Raji (cell line): Measurements from ENCODE around the gene ACTN3.

Experiments used
- POLR2A ChIP-seq: IDR thresholded peaks from 2 replicates; pipeline ENCODE4 v1.6.1; 2011; ENCODE audit warnings: low read depth, low read length, control low read depth; ENCODE audit not compliant: insufficient read depth

Gene ACTN3

GRCh38 chr11:66546368-66546965, at the start of gene ACTN3:
TSS of gene ACTN3 (plus strand) at chr11:66546903. CDS start at chr11:66546938, 35 bp downstream.
- TF ChIP-seq POLR2A, result no peak

- TF ChIP-seq POLR2A, result no peak
Measured at GRCh38 chr11:66497206-66497605, 49.5 kb upstream of the ACTN3 start.

- no peak for TF ChIP-seq POLR2A
Measured at GRCh38 chr11:66498506-66498905, 48.2 kb upstream of the ACTN3 start.

- TF ChIP-seq POLR2A, result no peak
Measured at GRCh38 chr11:66505276-66505816, 41.4 kb upstream of the ACTN3 start.

- TF ChIP-seq POLR2A, result no peak
Measured at GRCh38 chr11:66509131-66509561, 37.6 kb upstream of the ACTN3 start.

- TF ChIP-seq POLR2A, result peak; percentile 49
Measured at GRCh38 chr11:66510271-66510989, 36.3 kb upstream of the ACTN3 start, which contains the start of gene BBS1. TSS of gene BBS1 (plus strand) at chr11:66510635. CDS start at chr11:66510660, 25 bp downstream.

GRCh38 chr11:66510990-66511339, 35.7 kb upstream of the ACTN3 start:
- no peak for TF ChIP-seq POLR2A

- TF ChIP-seq POLR2A, result no peak
Measured at GRCh38 chr11:66523611-66524010, 23.1 kb upstream of the ACTN3 start.

GRCh38 chr11:66524304-66525040, 22.2 kb upstream of the ACTN3 start:
- no peak for TF ChIP-seq POLR2A

- TF ChIP-seq POLR2A, result no peak
Measured at GRCh38 chr11:66529069-66529468, 17.6 kb upstream of the ACTN3 start.

GRCh38 chr11:66529655-66530054, 17.0 kb upstream of the ACTN3 start:
- no peak for TF ChIP-seq POLR2A

GRCh38 chr11:66530927-66531709, 15.6 kb upstream of the ACTN3 start:
- TF ChIP-seq POLR2A, result no peak

GRCh38 chr11:66531841-66532240, 14.9 kb upstream of the ACTN3 start:
- TF ChIP-seq POLR2A, result no peak

- TF ChIP-seq POLR2A, result no peak
Measured at GRCh38 chr11:66532784-66533183, 13.9 kb upstream of the ACTN3 start.
